Amygdala (tissue), 56 donors: ENCODE results near the gene KCNMB2.
"Not testable (repeated sequence)": the region's sequence is repeated elsewhere in the genome, so short reads cannot be mapped to it uniquely, and the experiment has no call there.

Source experiments
- DNase-seq, 56 donors: peaks; one replicate each; lab custom pipeline; 2025; lab: John Stamatoyannopoulos, UW

The KCNMB2 gene

DNA sequence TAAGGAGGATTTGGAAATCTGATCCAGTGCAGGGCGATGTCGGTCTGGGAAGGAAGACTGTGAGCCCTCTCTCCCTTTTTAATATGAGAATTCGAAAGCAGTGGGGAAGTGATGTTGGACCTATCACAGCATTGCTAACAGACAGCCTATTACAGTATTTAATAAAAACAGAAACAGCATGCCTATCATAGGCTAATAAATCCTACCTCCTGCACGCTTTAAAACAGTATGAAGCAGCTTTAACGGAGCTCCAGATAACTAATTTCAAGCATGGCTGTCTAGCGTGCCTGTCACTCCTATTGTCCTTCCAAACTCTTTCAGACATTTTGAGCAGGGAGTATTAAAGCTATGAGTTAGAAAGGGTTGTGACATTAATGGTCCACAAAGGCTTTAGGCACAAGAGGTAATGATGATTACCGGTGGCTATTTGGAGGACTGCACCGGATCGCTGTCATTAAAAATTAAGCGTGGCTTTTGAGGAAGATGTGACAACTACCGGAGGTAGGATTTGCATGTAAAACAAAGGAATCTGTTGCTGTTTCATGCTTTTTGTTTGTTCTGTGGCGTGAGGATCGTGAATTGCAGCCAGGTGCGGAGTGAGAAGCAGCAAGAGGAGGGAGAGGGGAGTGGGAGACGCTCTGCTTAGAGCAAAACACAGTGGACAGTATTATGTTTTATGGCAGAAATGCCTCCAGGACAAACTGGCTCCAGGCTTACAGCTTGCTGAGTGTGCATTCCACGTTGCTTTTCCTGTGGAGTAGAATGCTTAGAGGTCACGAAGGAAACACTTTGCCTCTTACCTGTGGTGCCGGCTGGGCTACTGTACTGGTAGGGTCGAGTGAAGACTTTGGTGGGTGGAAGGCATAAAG, at the start of gene KCNMB2:
TSS of gene KCNMB2 (plus strand) at position 226 of the 869 bp plus-strand sequence.
- peak in 2 of 56 donors; percentile 8 to 13 for DNase-seq

DNA sequence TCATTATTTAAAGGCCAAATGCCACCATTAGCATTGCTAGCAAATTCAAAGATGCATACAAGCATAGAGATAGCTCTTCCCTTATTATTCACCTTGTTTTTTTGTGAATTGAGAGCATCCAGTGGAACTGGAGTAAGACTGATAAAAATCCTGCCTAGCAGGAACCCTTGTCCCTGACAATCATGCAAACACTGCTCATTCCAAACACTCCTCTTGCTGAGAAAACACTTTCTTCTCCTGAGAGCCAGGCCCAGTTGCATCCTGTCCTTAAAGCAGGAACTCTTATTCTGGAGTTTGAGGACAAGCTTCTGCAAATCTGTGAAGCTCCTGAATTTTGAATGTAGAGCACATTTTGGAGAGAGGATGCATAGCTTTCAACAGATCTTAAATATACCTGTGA, 49.3 kb upstream of the KCNMB2 start:
- no peak for DNase-seq

DNA sequence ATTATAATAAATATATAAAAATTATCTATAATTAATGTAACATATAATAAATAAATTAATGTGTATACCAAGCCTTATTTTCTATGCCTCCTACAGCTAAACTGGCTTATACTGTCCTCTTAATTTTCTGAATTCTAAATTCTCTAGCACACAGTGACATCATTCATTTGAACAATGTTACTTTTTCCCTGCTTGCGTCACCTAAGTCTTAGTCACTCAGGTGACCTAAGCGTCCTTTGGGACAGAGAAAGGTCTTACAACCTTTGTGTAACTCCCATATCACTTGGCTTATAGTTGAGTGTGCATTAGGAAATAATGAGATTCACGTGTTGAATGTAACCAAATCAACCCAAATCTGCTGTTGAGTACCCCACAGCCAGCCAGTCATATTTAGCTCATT, 48.5 kb upstream of the KCNMB2 start:
- no peak for DNase-seq

DNA sequence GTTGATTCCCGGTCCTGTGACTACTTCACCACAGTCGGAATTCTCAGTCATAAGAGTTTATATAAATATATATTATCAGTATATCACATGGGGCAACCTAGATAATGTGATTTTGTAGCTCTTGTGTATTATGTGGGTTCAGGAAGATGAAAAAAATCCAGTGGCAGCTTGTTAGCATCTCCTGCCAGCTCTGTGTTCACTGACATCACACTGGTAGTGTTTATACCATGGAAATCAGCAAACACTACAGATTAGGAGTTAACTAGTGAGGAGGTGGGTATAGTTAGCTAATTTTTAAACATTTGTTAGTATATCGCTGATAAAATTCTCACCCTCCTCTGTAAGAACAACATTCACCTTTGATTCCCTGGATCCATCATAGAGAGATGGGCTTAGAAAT, 44.5 kb upstream of the KCNMB2 start:
- DNase-seq, result no peak

DNA sequence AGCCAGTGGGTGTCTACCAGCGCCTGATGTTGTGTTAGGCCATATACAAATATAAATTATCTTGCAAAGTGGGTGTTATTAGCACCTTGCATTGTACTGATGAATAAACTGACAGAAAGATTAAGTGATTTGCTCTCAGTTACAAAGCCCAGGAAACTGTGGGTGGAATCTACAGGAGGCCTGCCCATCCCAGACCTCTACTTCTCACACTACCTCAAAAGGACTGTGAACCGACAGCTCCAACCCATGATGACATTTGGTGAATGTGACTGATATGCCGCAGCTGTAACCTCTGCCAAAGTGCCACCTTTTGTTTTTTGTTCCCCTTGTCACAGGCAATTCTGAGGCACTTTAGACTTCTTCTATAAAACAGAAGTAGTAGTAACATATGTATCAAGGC, 43.7 kb upstream of the KCNMB2 start:
- DNase-seq, result no peak

DNA sequence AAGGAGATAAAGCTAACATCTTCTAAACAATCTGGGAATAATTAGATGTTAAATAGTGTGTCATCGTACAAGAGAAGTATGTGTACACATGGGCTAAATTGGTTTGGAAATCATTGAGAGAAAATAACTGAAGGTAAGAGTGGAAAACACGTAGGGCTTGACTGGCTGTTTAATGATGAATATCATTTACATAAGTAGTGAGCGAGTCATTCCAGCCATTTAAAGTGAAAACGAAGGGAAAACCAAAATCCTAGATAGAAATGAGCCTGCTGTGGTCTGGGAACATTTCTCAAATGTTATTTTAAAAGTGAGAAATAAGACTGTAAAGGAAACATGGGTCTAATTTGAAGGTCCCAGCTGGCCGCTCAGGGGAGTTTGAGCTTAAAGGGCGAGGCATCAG, 41.9 kb upstream of the KCNMB2 start:
- DNase-seq, result no peak

DNA sequence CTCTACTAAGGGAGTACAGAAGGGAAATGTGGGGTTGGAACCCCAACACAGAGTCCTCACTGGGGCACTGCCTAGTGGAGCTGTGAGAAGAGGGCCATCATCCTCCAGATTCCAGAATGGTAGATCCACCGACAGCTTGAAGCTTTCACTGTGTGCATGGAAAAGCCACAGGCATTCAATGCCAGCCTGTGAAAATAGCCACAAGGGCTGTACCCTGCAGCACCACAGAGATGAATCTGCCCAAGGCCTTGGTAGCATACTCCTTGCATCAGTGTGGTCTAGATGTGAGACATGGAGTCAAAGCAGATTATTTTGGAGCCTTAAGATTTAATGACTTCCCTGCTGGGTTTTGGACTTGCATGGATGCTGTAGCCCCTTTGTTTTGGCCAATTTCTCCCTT, 39.3 kb upstream of the KCNMB2 start:
- DNase-seq, result no peak

DNA sequence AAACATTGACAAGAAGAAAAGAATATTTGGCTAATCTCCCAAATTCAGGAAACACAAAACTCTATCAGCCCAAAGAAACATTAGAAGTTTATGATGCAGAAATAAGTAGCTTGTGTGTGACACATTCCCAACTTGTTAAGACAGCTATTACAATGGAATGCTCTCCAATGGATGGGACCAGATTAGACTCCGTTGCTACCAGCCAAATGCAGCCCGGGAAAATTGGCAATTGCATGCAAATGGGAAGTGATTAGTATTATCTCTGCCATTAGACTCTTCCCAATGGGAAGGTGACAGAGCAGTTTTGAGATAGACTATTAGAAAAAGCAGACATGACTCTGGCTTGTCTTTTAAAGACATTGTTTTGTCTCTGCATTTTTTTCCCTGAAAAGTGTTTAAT, 37.4 kb upstream of the KCNMB2 start:
- no peak for DNase-seq

DNA sequence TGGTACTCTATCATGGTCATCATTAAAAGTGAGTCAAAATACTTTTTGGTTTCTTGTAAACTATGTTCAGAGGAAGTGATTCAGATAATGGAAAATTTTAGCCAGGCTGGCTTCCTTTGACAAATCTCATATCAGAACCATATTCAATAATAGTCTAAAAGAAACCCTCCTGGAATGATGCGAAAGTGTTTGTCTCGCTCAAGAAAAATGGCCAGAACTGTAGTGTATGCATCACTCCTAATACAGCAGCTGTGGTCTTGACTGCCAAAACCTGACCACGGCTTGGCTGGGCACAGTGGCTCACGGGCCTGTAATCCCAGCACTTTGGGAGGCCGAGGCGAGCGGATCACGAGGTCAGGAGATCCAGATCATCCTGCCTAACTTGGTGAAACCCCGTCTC, 35.6 kb upstream of the KCNMB2 start:
- DNase-seq, result no peak

DNA sequence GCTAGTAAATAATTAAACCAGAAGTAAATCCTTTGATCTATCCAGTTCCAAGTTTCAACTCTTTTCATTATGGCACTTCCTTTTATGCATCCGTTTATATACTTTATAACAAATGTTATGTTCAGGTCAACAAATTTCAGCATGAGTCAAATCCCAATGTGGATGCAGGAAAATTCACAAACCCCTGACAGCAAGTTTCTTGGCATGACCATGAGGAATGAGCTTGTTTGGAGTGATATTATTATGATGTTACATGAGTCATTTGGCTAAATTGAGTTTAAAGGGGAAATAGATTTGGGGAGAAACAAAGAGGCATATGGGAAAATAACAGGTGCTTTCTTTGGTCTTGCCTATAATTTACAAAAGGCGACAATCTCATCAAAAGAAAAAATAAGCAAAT, 32.1 kb upstream of the KCNMB2 start:
- no peak for DNase-seq

DNA sequence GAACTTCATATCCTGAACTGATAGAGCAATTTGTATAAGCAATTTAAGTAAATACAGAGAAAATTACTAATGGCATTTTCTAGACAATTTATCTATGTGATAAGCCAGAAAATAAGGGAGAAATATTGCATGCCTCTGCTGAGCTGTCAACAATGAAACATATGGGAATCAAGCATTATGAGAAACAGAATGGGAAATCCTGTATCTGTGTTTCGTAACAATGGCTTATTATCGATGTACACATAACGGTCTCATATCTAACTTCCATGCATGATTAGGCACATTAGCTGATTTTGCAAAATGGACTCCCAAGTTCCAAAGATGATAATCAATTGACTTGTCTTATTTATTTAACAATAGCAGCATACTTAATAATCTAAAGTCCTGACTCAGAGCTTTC, 30.4 kb upstream of the KCNMB2 start:
- DNase-seq, result no peak

DNA sequence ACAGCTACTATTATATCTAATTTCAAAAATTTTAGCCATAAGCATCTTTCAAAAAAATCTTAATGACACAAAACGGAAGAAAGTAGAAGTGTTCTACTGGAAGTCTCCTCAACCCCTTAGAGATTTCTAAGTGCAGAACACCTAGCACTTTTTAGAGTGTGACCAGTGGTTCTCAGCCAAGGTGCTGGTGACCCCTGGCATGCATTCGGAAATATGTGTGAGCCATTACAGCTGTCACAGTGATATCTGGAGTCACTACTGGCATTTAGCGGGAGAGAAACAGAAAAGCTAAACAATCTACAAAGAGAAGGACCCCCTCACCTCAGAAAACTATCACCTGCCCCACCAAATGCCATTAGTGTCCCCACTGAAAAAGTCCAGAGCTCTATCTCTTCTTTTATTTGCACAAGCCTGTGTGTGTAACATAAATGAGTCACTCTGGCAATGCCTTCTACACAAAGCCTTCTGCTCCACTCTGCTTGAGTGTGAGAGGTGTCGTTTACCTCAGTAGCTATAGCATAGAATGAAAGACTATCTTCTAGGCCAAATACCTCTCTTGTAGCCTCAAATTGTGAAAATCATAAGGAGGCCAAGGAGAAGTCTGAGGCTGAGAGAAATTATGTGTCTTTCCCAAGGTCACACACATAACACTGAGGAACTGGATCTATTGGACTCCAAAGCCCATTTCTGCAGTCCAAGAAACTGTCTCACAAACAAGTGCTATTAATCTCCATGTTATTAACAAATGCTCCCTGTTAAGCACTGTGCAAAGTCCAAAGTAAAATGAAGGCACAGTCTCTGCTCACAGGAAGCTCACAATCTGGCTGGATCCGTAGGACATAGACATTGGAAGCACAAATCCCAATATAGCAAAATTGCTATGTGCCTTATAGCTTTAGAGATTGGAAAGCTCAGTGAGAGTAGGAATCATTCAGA, 28.5 kb upstream of the KCNMB2 start:
- DNase-seq, result no peak

DNA sequence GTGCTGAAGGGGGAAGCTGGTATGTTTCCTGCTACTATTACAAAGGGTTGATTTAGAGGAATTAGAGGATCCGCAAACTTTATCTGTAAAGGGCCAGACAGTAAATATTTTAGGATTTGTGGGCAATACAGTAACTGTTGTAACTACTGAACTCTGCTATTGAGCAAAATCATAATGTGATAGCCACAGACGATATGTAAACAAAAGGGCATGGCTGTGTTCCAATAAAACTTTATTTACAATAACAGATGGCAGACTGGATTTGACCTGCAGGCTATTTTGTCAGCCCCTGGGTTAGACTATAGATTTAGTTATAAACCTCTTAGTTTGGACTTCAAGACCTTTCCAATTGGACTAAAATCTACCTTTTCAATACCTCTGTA, 27.8 kb upstream of the KCNMB2 start:
- DNase-seq, result no peak

DNA sequence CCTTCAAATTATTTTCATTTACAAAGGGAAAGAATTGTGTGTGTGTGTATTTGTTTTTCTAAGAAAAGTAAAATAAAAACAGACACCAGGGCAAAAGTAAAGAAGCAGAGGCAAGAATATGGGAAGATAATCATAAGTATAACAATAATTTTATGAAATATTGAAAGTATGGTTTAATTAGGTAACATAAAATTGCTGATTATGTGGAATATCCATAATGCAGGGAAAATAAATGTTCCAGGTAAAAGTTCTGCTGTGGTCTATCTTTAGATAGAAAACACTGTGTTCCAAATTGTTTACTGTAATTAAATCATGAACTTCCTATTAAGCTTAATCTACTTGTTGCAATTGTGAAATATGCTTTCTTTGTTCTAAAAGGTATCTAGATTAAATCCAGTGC, 25.7 kb upstream of the KCNMB2 start:
- no peak for DNase-seq

DNA sequence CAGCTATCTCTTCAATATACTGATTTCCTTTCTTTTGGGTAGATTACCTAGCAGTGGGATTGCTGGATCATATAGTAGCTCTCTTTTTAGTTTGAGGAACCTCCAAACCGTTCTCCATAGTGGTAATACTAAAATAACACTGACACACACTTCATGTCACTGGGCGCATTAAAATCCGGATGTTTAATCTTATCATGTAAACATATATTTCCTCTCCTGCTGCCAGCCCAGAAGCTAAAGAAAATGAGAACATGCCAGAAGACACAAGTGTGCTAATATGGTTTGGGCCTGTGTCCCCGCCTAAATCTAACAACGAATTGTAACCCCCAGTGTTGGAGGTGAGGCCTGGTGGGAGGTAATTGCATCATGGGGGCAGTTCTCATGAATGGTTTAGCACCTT, 23.6 kb upstream of the KCNMB2 start:
- DNase-seq, result no peak

DNA sequence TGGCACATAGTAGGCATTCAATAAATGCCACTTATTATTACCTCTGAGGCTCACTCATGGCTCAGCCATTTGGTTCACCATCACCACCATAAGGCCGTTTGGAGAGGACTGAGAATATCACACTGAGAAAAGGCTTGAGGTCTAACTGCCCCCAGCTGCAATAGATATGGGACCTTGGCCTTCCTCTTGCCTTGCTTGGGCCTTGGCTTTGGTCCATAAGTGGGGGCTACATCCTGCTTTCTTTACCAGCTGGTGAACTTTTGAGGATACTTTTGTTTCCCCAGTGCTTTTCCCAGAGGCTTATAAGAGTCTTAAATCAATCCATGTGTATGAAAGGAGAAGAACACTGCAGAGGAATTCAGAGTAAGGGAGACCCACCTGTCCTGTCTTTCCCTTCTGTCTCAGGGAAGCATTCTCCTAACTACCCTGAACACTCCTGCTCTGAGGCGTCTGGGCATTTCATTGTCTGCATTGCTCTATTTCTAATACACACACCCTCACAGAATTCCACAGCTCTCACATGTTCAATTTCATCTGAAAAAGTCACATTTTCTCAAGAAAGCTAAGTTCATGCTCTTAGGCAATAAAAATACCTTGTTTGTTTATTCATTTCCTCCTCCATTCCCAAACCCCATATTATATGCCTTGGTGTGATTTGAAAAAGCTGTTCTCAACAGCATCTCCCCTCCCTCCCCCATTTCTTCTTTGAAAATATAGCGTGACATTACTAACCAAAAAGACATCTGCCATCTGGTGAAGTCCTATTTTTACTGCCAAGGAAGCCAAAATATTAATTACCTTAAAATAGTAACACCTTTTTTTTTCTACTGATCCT, 22.5 kb upstream of the KCNMB2 start:
- no peak for DNase-seq

DNA sequence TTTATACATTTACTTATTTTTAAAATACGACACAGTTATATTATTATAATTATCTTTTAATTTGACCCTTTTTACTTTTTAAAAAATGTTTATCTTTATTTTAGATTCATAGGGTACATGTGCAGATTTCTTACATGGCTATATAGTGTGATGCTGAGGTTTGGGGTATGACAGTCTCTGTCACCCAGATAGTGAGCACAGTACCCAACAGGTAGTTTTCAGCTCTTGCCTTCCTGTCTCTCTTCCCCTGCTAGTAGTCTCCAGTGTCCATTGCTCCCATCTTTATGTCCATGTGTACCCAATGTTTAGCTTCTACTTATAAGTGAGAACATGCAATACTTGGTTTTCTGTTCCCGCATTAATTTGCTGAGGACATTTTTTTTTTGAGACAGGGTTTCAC, 21.8 kb upstream of the KCNMB2 start:
- DNase-seq, result no peak

DNA sequence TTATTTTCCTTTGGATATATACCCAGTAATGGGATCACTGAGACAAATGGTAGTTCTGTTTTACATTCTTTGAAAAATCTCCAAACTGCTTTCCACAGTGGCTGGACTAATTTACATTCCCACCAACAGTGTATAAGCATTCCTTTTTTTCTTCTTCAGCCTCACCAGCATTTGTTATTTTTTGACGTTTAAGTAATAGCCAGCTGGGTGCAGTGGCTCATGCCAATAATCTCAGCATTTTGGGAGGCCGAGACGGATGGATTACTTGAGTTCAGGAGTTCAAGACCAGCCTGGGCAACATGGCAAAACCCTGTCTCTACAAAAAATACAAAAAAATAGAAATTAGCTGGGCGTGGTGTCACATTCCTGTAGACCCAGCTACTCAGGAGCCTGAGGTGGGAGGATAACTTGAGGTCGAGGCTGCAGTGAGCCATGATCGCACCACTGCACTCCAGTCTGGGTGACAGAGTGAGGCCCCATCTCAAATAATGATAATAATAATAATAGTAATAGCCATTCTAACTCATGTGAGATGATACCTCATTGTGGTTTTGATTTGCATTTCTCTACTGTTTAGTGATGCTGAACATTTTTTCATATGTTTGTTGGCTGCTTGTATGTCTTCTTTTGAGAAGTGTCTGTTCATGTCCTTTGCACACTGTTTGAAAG, 21.0 kb upstream of the KCNMB2 start:
- DNase-seq, result not testable (repeated sequence)

DNA sequence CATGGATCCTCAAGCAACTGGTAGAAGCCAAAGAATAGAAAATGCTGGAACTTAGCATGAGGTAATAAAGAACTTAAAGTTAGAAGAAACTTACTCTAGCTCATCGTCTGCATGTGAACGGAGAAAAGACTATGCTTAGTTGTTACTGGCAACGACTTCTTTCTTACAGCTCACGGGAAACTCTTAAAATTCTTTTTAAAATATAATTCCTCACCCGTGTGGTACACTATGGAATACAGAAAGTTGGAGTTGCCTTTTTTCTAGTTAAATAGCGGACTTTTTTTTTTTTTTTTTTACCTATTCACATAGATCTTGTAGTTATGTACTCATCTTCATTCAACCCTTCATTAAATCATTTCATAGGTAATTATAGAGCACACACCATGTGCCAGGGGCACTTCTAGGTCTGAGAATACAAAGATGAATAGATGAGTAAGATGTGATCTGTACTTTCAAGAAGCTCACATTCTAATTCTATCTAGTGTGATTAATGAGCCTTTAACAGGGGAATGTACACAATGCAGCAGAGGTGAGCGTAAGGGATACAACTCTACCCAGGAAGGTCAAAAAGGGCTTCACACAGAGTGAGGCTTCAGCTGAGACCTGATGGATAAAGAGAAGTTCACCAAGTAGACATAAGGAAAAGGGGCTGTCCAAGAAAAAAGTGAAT, 18.4 kb upstream of the KCNMB2 start:
- DNase-seq, result no peak
